GM21381 (cell line): ENCODE data around the gene LRP8.
A peak's percentile ranks its signal among the peaks of the same experiment; 100 is the strongest.
"Not testable (repeated sequence)": the region's sequence is repeated elsewhere in the genome, so short reads cannot be mapped to it uniquely, and the experiment has no call there.

Source experiments
- ATAC-seq: cut with Tn5 transposase; IDR thresholded peaks from one replicate; pipeline ENCODE4 v1.9.1; 2021; ENCODE audit warnings: mild to moderate bottlenecking, moderate library complexity; ENCODE audit not compliant: unreplicated experiment

Gene LRP8

GRCh38 chr1:53285969-53286760, 41.7 kb downstream of the LRP8 start:
- peak; percentile 50 for ATAC-seq

- ATAC-seq = no peak
Observed at GRCh38 chr1:53285546-53285945, 42.3 kb downstream of the LRP8 start.

- ATAC-seq = no peak
Observed at GRCh38 chr1:53284224-53285020, 43.4 kb downstream of the LRP8 start.

GRCh38 chr1:53283156-53283555, 44.7 kb downstream of the LRP8 start:
- ATAC-seq = not testable (repeated sequence)

GRCh38 chr1:53281133-53281532, 46.7 kb downstream of the LRP8 start:
- no peak for ATAC-seq

- ATAC-seq = no peak
Observed at GRCh38 chr1:53280496-53280895, 47.4 kb downstream of the LRP8 start.

- no peak for ATAC-seq
Observed at GRCh38 chr1:53279296-53280200, 48.3 kb downstream of the LRP8 start.

- no peak for ATAC-seq
Observed at GRCh38 chr1:53278298-53278725, 49.6 kb downstream of the LRP8 start.

- no peak for ATAC-seq
Observed at GRCh38 chr1:53277326-53277725, 50.5 kb downstream of the LRP8 start.

- ATAC-seq = no peak
Observed at GRCh38 chr1:53276902-53277281, 51.0 kb downstream of the LRP8 start.

- ATAC-seq = no peak
Observed at GRCh38 chr1:53276153-53276901, 51.5 kb downstream of the LRP8 start.

- no peak for ATAC-seq
Observed at GRCh38 chr1:53275566-53275965, 52.3 kb downstream of the LRP8 start.

- ATAC-seq = no peak
Observed at GRCh38 chr1:53274541-53275185, 53.2 kb downstream of the LRP8 start.

- ATAC-seq = no peak
Observed at GRCh38 chr1:53274026-53274425, 53.8 kb downstream of the LRP8 start.

- no peak for ATAC-seq
Observed at GRCh38 chr1:53273526-53273925, 54.3 kb downstream of the LRP8 start.

- no peak for ATAC-seq
Observed at GRCh38 chr1:53272349-53272748, 55.5 kb downstream of the LRP8 start.

GRCh38 chr1:53271446-53272090, 56.3 kb downstream of the LRP8 start:
- no peak for ATAC-seq

GRCh38 chr1:53270873-53271272, 57.0 kb downstream of the LRP8 start:
- ATAC-seq = no peak

GRCh38 chr1:53270107-53270506, 57.8 kb downstream of the LRP8 start:
- ATAC-seq = no peak
